Esophagus squamous epithelium (tissue), 5 donors: ENCODE data around the gene SCART1. TPM values are rescaled to one million over a fixed set of nuclear protein-coding genes. Genes with fewer than 3 reads are reported as not detected.

Experiments
- DNase-seq: peaks from one replicate; lab custom pipeline; 2025; lab: John Stamatoyannopoulos, UW
- H3K27ac ChIP-seq, 4 donors: fragments of 200-600 bp; sonication (generic); one replicate each; pipeline ENCODE4 v1.5.1; 2016 to 2019; ENCODE audit warnings: mild to moderate bottlenecking in 1 of 4
- H3K27me3 ChIP-seq, 4 donors: fragments of 200-600 bp; sonication (generic); 1 replicate in 3 of 4; 2 replicates in 1 of 4; pipeline versions ENCODE4 v1.5.1 to v1.6.0; 2017 to 2021; ENCODE audit warnings: antibody characterized with exemption in 1 of 4
- H3K36me3 ChIP-seq, 3 donors: fragments of 200-600 bp; sonication (generic); one replicate each; pipeline ENCODE4 v1.5.1; 2016 to 2019
- H3K4me1 ChIP-seq, 3 donors: fragments of 200-600 bp; sonication (generic); one replicate each; pipeline ENCODE4 v1.5.1; 2017 to 2019
- H3K4me3 ChIP-seq, 4 donors: fragments of 200-600 bp; sonication (generic); 1 replicate in 3 of 4; 2 replicates in 1 of 4; pipeline ENCODE4 v1.5.1; 2016 to 2019; ENCODE audit warnings: mild to moderate bottlenecking in 2 of 4, moderate library complexity in 1 of 4
- H3K9me3 ChIP-seq, 3 donors: fragments of 200-600 bp; sonication (generic); one replicate each; pipeline ENCODE4 v1.5.1; 2016 to 2019
- POLR2A ChIP-seq, 4 donors: fragments of 450-650 bp; IDR thresholded peaks; one replicate each; pipeline ENCODE4 v1.6.1; 2017; ENCODE audit warnings: antibody characterized with exemption in 4 of 4, mild to moderate bottlenecking in 4 of 4, moderate library complexity in 3 of 4
- WGBS, 2 donors: methylation state at CpG; one replicate each; pipeline ENCODE4 v1.1.5; 2018; 5-methylcytosine and 5-hydroxymethylcytosine counted together
- intact Hi-C: fragments of 100-400 bp; cut with DNase I; formaldehyde crosslinking; loops from one replicate; pipeline ENCODE4 v1.15.0; 2022
- total RNA-seq, 4 donors: library from RNA; depleted of rRNA; stranded (reverse); fragments of >200 nt; gene quantifications; one replicate each; pipeline ENCODE4 v1.1.0, GENCODE V29; 2016
- TF ChIP-seq, protein P1 (sequence below), 6 experiments: fragments of 450-650 bp in 4 of 6; fragments of 200-600 bp in 2 of 6; sonication (generic) in 2 of 6; IDR thresholded peaks; one replicate each; pipeline ENCODE4 v1.5.1; 2016 to 2019; ENCODE audit warnings: antibody characterized with exemption in 6 of 6, mild to moderate bottlenecking in 4 of 6, moderate library complexity in 4 of 6
- donor health status: DM: yes; HTN: yes; CAD: no.

Gene SCART1
- total RNA-seq, 4 donors from 2014 or later = 0.06 to 2.5 (median 0.35) TPM

DNA sequence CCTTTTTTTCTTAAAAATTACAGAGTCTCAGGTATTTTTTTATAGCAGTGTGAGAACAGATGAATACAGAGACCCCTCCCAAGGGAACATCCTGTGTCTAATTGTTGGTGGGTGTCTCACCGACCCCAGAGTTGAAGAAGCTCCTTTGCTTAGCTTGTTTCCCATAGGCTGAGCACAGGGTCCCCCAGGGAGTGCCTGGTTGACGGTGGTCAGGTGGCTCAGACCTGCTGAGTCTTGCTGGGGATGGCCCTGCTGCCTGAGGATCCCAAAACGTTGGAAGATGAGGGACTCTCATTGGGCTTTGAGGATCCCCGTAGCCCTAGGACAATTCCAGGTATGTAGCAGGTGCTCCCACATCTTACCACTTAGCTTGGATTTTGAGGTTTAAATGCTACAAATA is 19.5 kb downstream of the SCART1 start:
- no peak overlapping the region for H3K4me3 ChIP-seq
- WGBS, 2 donors = 60 to 68% methylated on average over 3 to 4 of the region's 4 CpGs
- TF ChIP-seq, protein P1, sequence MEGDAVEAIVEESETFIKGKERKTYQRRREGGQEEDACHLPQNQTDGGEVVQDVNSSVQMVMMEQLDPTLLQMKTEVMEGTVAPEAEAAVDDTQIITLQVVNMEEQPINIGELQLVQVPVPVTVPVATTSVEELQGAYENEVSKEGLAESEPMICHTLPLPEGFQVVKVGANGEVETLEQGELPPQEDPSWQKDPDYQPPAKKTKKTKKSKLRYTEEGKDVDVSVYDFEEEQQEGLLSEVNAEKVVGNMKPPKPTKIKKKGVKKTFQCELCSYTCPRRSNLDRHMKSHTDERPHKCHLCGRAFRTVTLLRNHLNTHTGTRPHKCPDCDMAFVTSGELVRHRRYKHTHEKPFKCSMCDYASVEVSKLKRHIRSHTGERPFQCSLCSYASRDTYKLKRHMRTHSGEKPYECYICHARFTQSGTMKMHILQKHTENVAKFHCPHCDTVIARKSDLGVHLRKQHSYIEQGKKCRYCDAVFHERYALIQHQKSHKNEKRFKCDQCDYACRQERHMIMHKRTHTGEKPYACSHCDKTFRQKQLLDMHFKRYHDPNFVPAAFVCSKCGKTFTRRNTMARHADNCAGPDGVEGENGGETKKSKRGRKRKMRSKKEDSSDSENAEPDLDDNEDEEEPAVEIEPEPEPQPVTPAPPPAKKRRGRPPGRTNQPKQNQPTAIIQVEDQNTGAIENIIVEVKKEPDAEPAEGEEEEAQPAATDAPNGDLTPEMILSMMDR (IDR thresholded peaks at IDR 0.05) = no peak
- no peak for TF ChIP-seq POLR2A (IDR thresholded peaks at IDR 0.05)
- no peaks in the 10 kb centered on the region for H3K9me3 ChIP-seq
- no peaks in the 10 kb centered on the region for H3K27me3 ChIP-seq
- H3K27ac ChIP-seq = no peak overlapping the region
- H3K36me3 ChIP-seq = peaks cover 0 to 20% (median 0%) of the 10 kb centered on the region in 3 donors
- no peaks in the 10 kb centered on the region for H3K4me1 ChIP-seq
- DNase-seq = no peak
- intact Hi-C loops = no loop called here

DNA sequence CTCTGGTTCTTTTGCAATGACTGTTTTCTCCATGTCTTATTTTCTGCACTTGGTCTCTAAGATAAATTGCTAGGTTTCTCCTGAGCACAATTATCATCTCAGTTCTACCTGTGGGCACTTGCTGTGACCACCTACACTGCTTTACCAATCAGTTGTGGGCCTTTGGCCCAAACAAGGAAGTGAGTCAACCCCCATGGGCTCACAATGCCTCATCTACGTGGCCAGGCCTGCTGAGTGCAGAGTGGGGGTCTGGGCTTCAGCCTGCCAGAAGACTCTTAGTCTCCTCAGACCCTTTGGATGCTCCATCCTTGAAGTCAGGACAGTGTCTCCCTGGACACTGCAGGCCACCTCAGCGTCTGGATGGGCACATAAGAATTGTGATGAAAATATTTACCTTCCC is 20.3 kb downstream of the SCART1 start:
- no peak for TF ChIP-seq POLR2A (IDR thresholded peaks at IDR 0.05)
- TF ChIP-seq, protein P1 (IDR thresholded peaks at IDR 0.05) = no peak
- Histone ChIP-seq H3K4me1 (no peaks in the 10 kb centered on the region), H3K9me3 (no peaks in the 10 kb centered on the region), H3K4me3 (no peak overlapping the region), H3K36me3 (peaks cover 0 to 20% (median 0%) of the 10 kb centered on the region in 3 donors), H3K27ac (no peak overlapping the region), H3K27me3 (no peaks in the 10 kb centered on the region)
- no peak for DNase-seq
- intact Hi-C loops = no loop called here
- WGBS, 2 donors = 60 to 77% methylated on average over 1 to 2 of the region's 2 CpGs

DNA sequence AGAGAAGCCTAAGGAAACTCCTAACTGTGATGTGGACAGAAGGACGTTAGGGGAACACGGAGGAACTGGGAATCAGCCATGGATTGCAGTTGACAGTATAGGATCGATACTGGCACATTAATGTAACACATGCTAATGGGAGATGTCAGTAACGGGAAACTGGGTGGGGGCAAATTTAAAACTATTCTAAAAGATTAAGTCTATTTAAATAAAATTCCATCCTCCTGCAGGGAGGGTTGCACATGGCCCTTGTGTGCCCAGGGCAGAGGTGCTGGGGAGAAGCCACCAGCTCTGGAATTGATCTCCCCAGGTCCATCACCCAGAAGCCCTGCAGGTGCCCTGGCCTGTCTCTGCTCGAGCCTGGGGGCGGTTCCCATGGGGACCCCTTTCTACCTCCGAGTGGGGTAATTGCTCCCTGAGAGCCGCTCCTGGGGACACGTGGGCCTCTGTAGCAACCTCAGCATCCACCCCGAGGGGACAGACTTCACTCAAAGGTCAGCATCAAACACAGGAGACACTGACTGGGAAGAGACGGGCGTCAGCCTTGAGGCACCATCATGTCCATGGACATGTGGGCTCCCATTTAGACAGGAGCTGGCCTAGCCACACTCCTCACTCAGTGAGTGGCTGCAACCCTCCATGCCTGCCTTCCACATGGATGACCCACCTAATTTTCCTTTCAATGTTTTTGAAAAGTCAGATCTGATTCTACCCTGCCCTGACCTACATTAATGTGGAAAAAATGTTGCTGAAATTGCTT is 21.1 kb downstream of the SCART1 start:
- H3K9me3 ChIP-seq = no peaks in the 10 kb centered on the region
- H3K27ac ChIP-seq = no peak overlapping the region
- no peak overlapping the region for H3K4me3 ChIP-seq
- 81 to 88% methylated on average over 6 to 8 of the region's 12 CpGs for WGBS, 2 donors
- H3K27me3 ChIP-seq = no peaks in the 10 kb centered on the region
- TF ChIP-seq, protein P1 (IDR thresholded peaks at IDR 0.05) = no peak
- no peak for TF ChIP-seq POLR2A (IDR thresholded peaks at IDR 0.05)
- no peaks in the 10 kb centered on the region for H3K4me1 ChIP-seq
- peaks cover 0 to 20% (median 0%) of the 10 kb centered on the region in 3 donors for H3K36me3 ChIP-seq
- intact Hi-C loops = no loop called here
- no peak for DNase-seq

DNA sequence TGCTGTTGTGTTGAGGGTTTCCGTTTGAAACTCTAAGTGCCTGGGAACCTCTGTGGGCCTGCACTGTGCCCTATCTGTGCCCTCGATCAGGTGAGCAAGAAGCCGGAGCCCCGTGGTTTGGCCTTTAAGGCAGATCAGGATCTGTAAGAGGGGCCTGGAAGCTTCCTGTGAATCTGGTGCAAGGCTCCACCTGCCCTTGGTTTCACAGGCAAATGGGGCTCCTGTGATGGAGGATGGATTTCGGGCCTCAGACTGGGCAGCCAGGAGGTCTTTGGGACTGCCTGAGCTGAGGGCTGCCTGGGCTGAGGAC is 21.6 kb downstream of the SCART1 start:
- Histone ChIP-seq H3K36me3 (peaks cover 0 to 19% (median 0%) of the 10 kb centered on the region in 3 donors), H3K4me3 (no peak overlapping the region), H3K27me3 (no peaks in the 10 kb centered on the region), H3K27ac (no peak overlapping the region), H3K9me3 (no peaks in the 10 kb centered on the region), H3K4me1 (no peaks in the 10 kb centered on the region)
- no peak for TF ChIP-seq POLR2A (IDR thresholded peaks at IDR 0.05)
- TF ChIP-seq, protein P1 (IDR thresholded peaks at IDR 0.05) = no peak
- 80% methylated on average over 2 to 4 of the region's 5 CpGs for WGBS, 2 donors
- no peak for DNase-seq
- intact Hi-C loops = no loop called here

DNA sequence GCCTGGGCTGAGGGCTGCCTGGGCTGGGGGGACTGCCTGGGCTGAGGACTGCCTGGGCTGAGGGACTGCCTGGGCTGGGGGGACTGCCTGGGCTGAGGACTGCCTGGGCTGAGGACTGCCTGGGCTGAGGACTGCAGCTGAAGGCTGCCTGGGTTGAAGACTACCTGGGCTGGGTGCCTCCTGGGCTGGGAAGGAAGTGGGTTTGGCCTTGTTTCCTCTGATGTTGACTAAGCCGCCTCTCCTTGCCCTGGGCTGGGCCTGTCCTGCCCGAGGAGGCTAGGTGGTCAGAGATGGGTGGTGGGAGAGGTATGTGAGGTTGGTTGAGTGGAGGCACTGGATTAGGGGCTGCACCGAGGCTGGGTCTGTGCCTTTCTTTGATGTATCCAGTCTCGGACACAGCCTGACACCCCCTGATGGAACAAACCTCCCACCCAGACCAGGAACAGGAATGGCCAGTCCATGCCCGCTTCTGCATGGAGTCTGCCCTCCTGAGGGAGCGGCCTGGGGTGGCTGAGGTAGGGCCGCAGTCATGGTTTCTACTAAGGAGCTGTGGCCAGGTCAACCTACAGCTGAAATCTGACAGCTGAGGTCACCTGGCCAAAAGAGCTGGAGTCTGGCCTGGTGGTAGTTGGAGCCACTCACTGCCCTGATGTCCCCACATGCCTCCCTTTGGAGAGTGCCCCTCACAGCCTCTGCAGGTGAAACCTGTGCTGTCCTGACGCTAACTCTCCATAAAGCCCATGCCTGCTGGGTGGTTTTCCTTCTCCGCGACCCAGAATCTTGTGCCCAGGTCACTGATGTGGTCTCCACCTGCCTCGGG is 22.3 kb downstream of the SCART1 start:
- Histone ChIP-seq H3K9me3 (no peaks in the 10 kb centered on the region), H3K36me3 (peaks cover 0 to 13% (median 0%) of the 10 kb centered on the region in 3 donors), H3K4me1 (no peaks in the 10 kb centered on the region), H3K27me3 (no peaks in the 10 kb centered on the region), H3K4me3 (no peak overlapping the region), H3K27ac (no peak overlapping the region)
- intact Hi-C loops = no loop called here
- DNase-seq = no peak
- TF ChIP-seq, protein P1 (IDR thresholded peaks at IDR 0.05) = no peak
- no peak for TF ChIP-seq POLR2A (IDR thresholded peaks at IDR 0.05)
- WGBS, 2 donors = 71 to 80% methylated on average over 6 to 8 of the region's 11 CpGs
